Pons (tissue), 1 donor: ENCODE measurements around the gene FGFR2.
A peak's percentile ranks its signal among the peaks of the same experiment; 100 is the strongest.

Source experiments
- DNase-seq: peaks from one replicate; pipeline ENCODE4 v3.0.0-alpha.2; 2016; ENCODE audit warnings: low spot score

Gene FGFR2

DNA sequence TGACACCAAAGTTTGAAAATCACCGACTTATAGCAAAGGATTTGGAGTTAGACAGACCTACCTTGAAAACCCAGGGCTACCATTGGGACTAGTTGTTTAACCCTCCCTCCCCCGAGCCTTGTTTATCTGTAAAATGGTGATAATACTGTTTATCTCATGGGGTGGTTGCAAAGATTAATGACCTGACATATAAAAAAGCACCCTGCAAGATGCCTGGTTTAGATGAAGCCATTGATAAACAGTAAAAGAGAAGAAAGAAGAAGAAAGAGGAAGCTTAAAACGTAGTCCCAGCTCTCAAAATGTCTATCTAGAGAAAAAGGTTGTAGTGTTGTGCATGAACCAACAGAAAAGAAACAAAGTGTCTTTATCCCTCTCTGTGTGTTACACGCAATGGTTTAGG is 145.7 kb downstream of the FGFR2 start:
- no peak for DNase-seq

DNA sequence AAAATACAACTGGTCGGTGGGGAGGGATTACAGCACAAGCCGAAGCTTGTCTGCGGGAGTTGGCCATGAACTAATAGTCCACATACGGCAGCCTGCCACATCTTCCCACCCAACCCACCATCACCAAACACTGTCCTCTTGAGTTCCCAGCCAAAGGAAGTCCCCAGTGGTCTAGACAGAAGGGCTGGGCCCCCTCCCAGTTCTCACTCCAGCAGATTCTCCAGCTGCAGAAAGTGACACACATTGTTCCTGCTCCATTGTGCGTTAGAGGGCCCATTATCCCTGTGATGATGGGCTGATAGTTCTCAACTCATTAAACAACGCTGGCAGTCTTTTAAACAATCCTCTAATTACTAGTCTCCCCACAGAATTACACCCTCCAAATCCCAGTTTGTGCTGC is 148.0 kb downstream of the FGFR2 start:
- DNase-seq, result peak; percentile 60

GRCh38 chr10:121449482-121449924 is 148.7 kb downstream of the FGFR2 start:
- no peak for DNase-seq

DNA sequence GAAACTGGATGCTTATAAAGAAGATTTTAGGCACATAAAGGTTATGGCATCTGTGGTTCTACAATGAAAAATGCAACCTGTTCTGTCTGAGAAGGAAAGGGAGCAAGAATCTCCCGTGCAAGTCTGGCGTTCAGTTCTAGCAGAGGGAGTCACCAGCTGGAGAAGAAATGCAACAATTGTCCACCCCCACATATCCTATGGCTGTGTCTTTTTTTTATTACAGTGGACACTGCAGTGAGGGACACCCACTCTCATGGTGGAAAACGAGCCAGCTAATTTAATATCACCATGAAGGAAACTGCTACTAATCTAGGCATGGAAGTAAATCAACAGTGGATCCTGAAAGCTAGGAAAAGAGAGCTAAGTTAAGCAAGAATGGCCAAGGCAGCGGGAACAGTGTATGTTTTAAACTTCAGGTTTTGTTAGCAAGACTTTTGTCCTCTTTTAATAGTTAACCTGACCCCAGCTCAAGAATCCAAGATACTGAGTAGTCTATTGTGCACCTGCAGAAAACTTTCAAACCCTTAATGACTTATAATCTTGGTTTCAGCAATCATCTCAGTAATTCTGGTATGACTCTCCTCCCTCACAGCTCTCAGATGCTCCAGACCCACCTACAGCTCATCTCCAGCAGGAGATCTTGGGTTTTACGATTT is 149.3 kb downstream of the FGFR2 start:
- no peak for DNase-seq

DNA sequence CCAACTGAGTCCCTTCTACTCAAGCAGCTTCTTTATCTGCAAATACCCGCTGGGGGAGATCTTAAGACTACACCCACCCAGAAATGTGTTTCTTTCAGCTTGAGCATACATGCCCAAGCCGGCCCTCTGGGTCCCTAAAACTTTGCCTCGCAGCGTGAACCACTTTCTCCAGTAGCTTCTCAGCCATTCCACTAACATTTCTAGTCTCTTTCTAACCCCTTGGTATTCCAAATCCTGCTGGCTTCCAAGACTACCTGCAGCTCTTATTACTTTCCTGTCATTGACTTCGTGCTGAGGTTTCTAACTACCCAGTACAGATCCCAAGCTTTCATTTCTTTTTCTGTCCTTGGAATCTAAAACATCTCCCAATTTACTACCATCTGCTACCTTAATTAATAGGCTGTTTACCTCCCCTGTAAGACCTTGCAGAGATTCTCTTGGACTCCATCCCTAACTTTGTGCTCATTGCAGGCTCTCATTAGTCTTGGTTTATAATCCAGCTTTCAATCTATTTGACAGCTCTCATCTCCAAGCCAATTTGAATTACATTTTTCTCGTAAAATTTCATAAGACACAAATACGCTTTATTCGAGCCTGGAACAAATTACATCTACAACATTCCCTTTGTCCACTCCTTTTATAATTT is 153.6 kb downstream of the FGFR2 start:
- DNase-seq, result no peak

DNA sequence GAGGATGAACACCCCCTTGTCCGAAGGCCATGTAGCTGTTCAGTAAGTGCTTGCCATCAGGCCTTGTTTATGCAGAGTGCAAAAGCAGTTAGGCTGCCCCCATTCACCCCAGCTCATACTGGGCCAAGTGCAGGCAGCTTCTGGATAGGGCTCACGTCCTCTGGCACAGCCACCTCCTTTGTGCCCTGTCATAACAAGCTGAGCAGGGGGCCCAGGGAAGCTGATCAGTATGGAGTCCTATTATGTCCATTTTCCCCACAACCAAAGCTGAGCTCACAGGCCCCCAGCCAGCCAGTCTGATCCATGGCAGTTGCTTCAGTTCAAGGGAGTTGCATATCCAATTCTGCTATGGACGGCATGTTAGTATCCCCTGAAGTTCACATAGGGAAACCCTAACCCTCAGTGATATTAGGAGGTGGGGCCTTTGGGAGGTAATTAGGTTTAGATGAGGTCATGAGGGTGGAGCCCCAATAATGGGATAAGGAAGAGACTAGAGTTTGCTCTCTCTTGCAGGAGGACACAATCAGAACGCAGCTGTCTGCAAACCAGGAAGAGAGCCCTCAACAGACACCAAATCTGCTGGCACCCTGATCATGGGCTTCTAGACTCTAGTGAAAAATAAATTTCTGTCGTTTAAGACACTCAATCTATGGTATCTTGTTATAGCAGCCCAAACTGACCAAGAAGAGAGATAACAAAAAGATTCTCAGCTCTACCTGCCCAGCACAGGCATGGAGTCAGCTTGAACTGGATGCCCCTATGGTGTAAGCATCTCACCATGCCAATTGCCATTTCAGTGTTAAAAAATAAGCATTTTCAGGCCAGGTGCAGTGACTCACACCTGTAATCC is 155.9 kb downstream of the FGFR2 start:
- DNase-seq, result peak; percentile 45

- no peak for DNase-seq
Measured at GRCh38 chr10:121440461-121440860, 157.8 kb downstream of the FGFR2 start.

DNA sequence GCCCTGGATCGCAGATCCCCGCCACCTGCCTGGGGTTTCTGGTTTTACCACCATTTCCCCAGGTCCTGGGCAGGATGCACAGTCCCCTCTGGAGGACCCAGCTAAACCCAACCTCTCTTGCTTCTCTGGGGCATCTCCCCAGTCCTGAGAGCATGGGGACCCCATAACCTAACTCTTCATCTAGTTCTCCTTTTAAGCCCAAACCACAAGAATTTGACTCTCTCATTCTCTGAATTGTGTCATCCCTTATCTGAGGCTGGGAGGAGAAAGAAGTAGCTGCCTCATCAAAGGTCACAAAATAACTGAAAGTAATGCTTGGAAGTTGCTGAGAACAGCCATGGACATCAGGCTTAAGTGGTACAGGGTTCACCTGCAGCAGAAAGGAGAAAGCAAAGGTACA is 159.9 kb downstream of the FGFR2 start:
- DNase-seq, result no peak

DNA sequence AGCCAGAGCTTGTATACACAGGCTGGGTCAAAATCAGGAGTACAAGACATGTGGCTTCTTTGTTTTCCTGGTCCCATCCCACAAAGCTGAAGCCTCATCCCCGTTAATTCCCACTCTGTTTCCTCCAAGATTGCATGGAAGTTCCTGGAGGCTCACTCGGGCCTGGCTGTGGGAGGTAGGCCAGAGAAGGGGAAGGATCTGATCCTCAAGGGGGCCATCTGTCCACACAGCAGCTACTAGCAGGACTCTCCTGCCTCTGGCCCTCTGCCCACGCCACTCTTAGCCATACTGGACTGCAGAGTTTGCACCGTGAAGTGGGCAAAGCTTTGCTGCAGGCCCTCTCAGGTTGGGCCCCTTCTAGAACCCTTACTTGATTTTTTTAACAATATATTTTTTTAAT is 160.6 kb downstream of the FGFR2 start:
- DNase-seq, result peak; percentile 72

DNA sequence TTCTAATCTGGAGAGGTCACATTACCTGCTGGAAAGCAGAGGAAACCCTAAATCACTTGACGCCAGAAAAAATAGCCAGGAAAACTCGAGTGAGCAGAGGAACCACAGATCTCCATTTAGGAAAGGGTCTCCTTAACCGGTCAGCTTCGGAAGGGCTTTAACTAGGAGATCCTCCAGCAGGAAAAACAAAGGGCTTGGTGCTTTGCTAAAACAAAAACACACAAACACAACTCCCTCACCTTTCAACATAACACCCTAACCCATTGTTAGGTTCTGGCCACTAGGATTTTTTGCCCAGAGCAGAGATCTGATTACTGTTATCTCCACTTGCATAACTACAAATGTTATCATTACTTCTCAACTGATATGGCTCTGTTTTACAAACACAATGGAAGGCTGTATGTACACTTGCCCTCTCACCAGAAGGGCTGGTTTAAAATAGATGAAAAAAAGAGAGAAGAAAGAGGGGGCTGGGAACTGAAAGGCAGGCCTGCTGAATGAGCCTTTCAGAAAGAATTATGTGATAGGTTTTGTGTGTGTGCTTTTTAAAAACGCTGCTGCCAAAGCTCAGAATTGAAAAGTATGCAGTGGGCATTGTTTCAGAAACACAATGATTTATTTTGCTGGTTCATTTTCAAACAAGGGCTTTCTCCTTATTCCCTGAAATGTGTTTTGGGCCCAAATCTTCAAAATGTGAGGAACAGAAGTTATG is 161.5 kb downstream of the FGFR2 start:
- DNase-seq, result peak; percentile 92

DNA sequence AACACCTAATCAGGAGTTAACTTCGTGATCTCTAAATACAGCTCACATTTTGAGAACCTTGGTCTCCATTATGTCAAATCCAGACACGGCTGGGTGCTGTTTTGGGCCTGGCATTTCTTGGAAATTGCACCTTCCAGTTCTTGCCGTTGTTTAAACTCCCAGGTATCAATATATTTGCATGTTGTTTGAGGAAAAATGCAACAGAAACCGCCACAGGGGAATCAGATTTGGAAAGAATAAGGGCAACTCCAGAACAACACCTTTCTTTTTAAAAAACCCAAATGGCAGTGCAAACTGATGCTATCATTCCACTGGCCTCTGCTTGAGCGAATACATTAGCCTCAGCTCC is 162.0 kb downstream of the FGFR2 start:
- DNase-seq, result no peak

GRCh38 chr10:121435099-121435875 is 163.0 kb downstream of the FGFR2 start:
- DNase-seq, result no peak

GRCh38 chr10:121433965-121434364 is 164.3 kb downstream of the FGFR2 start:
- DNase-seq, result no peak

GRCh38 chr10:121428867-121429266 is 169.4 kb downstream of the FGFR2 start:
- DNase-seq, result no peak
